A673 (cell line): ENCODE results near the gene EIF3K. TPM values are rescaled to one million over a fixed set of nuclear protein-coding genes. Genes with fewer than 3 reads are reported as not detected.

Experiments used
- BruUV-seq: library from RNA; stranded (reverse); fragments of 400-500 nt; replicated peaks from 2 replicates; lab custom pipeline; 2021; lab: Mats Ljungman, UMichigan
- CTCF ChIA-PET: fragments of 300-600 bp; sonication (Branson Sonifier 250); formaldehyde crosslinking; loops from one replicate; lab custom pipeline; 2022; ENCODE audit warnings: antibody characterized with exemption; lab: Charles Lee
- POLR2A ChIA-PET: fragments of 300-600 bp; sonication (Branson Sonifier 250); formaldehyde crosslinking; loops from one replicate; lab custom pipeline; 2022; ENCODE audit warnings: antibody characterized with exemption; ENCODE audit not compliant: low non-redundant PET; lab: Charles Lee
- DNase-seq: peaks from one replicate; pipeline ENCODE4 v3.0.0-alpha.2; 2015; ENCODE audit warnings: low spot score
- H3K27ac ChIP-seq: fragments of 200-600 bp; sonication (generic); 2 replicates; pipeline ENCODE4 v1.5.1; 2016; ENCODE audit warnings: mixed run types, low read depth, mild to moderate bottlenecking, mixed read lengths, antibody characterized with exemption, low read length; ENCODE audit not compliant: poor library complexity, severe bottlenecking
- H3K27me3 ChIP-seq: fragments of 200-600 bp; sonication (generic); replicated peaks from 2 replicates; pipeline ENCODE4 v1.6.1; 2017; ENCODE audit warnings: mixed run types, low read depth, mild to moderate bottlenecking, mixed read lengths, antibody characterized with exemption, low read length; ENCODE audit not compliant: insufficient read depth, poor library complexity
- H3K36me3 ChIP-seq: fragments of 200-600 bp; sonication (generic); 2 replicates; pipeline ENCODE4 v1.6.1; 2016; ENCODE audit warnings: mixed run types, mild to moderate bottlenecking, mixed read lengths, antibody characterized with exemption, low read length; ENCODE audit not compliant: insufficient read depth, poor library complexity, severe bottlenecking
- H3K4me1 ChIP-seq: fragments of 200-600 bp; sonication (generic); 2 replicates; pipeline ENCODE4 v1.6.1; 2017; ENCODE audit warnings: mixed run types, mild to moderate bottlenecking, mixed read lengths, antibody characterized with exemption, low read length; ENCODE audit not compliant: insufficient read depth, poor library complexity, severe bottlenecking
- H3K4me3 ChIP-seq: fragments of 200-600 bp; sonication (generic); 2 replicates; pipeline ENCODE4 v1.5.1; 2016; ENCODE audit warnings: low read depth, mixed run types, mild to moderate bottlenecking, mixed read lengths, low read length; ENCODE audit not compliant: poor library complexity, severe bottlenecking
- H3K9me3 ChIP-seq: fragments of 200-600 bp; sonication (generic); 2 replicates; pipeline ENCODE4 v1.6.1; 2016; ENCODE audit warnings: mixed run types, low read depth, mild to moderate bottlenecking, mixed read lengths, antibody characterized with exemption, low read length; ENCODE audit not compliant: poor library complexity, severe bottlenecking
- EZH2 ChIP-seq: fragments of 200-600 bp; sonication (generic); IDR thresholded peaks from 2 replicates; pipeline ENCODE4 v1.6.1; 2017; ENCODE audit warnings: borderline replicate concordance, low read depth, mild to moderate bottlenecking, mixed read lengths, antibody characterized with exemption, low read length; ENCODE audit not compliant: poor library complexity, severe bottlenecking
- intact Hi-C: fragments of 100-400 bp; cut with micrococcal nuclease; formaldehyde crosslinking; loops from one replicate; pipeline ENCODE4 v1.10.0; 2022; ENCODE audit not compliant: unreplicated experiment
- total RNA-seq: library from RNA; stranded (reverse); gene quantifications from 2 replicates; pipeline ENCODE4 v1.2.3, GENCODE V29; 2021
- TF ChIP-seq, protein P1 (sequence below): fragments of 300-800, 200-600 bp; sonication (generic); conservative IDR thresholded peaks from 2 replicates; pipeline ENCODE4 v1.5.1; 2017; ENCODE audit warnings: low read depth, mild to moderate bottlenecking, antibody characterized with exemption, low read length, moderate library complexity, mixed read lengths

Gene EIF3K
- total RNA-seq, 1 experiment from 2014 or later: 316 TPM

DNA sequence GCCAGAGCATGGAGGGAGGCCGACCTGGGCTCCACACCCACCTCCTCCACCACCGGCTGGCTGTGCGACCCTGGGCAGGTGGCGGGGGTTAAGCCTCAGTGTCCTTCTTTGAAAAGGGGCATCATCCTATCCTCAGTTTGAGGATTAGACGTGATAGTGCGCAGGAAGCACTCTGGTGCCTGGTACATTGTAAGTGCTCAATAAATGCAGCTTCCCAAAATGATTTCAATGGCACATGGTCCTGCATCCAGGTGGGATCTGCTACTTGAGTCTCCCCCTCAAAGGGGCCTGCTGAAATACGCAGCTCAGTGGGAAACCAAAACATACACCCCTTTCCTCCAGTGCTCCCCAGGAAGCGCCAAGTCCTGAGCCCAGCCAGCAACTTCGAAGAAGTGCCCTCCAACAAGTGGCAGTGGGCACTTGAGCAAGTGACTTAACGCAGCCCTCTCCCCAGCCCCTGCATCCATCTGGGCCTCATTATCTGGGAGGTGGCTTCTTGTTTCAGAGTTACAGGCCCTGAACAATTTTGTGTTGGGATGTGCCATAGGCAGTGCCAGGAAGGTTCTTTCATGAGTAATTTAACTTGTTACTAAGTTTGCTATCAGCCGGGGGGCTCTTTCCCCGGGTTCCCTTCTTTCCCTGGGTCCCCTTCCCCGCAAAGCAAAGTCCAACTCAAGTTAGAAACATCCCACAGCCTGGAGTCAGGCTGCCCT, 46.4 kb downstream of the EIF3K start:
- intact Hi-C loops: no loop called here
- Histone ChIP-seq H3K27me3 (no peaks in the 10 kb centered on the region), H3K36me3 (no peaks in the 10 kb centered on the region), H3K4me1 (peaks cover 74% of the 10 kb centered on the region), H3K9me3 (no peaks in the 10 kb centered on the region), H3K4me3 (no peak overlapping the region), H3K27ac (peak overlapping the region; percentile 88)
- CTCF ChIA-PET: no interaction called here
- no TSS peak for BruUV-seq
- no peak for TF ChIP-seq EZH2
- TF ChIP-seq, protein P1, sequence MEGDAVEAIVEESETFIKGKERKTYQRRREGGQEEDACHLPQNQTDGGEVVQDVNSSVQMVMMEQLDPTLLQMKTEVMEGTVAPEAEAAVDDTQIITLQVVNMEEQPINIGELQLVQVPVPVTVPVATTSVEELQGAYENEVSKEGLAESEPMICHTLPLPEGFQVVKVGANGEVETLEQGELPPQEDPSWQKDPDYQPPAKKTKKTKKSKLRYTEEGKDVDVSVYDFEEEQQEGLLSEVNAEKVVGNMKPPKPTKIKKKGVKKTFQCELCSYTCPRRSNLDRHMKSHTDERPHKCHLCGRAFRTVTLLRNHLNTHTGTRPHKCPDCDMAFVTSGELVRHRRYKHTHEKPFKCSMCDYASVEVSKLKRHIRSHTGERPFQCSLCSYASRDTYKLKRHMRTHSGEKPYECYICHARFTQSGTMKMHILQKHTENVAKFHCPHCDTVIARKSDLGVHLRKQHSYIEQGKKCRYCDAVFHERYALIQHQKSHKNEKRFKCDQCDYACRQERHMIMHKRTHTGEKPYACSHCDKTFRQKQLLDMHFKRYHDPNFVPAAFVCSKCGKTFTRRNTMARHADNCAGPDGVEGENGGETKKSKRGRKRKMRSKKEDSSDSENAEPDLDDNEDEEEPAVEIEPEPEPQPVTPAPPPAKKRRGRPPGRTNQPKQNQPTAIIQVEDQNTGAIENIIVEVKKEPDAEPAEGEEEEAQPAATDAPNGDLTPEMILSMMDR: no peak
- POLR2A ChIA-PET: no interaction called here
- no peak for DNase-seq

DNA sequence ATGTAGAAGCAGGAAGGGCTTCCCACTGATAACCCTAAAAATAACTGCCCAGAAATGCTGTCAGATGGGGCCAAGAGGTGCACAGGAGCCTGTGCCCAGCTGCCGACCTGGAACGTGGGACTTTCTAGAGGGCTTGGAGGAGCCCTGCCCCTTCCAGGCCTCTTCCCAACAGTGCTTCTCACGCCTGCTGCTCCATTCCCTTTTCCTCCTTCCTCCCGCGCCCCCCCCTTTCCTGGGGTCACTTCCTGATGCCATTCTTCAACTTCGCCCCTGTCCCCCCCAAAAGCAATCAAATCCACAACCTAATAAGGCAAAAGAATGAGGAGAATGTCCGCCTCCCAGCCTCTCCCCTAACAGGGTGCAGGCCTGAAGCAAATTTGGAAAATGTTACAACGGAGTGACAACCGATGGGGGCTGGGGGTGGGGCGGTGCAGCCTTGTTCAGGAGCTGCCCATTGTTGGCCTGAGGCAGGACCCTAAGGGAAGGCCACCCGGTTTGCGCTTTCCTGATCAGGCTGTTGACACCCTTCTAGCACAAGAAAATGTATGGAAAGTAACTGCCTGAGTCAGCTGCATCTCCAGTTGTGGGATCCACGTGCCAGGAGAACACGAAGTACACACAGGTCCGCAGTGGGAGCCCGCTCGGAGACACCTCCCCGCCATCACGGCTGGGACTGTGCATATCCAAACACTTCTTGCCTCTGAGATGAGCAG, 47.1 kb downstream of the EIF3K start:
- no peak overlapping the region for H3K4me3 ChIP-seq
- intact Hi-C loops: no loop called here
- H3K36me3 ChIP-seq: no peaks in the 10 kb centered on the region
- TF ChIP-seq, protein P1: no peak
- no peak for TF ChIP-seq EZH2
- CTCF ChIA-PET: no interaction called here
- H3K4me1 ChIP-seq: peaks cover 74% of the 10 kb centered on the region
- no peaks in the 10 kb centered on the region for H3K27me3 ChIP-seq
- H3K27ac ChIP-seq: peak overlapping the region; percentile 88
- peak; percentile 40 for DNase-seq
- BruUV-seq: no TSS peak
- H3K9me3 ChIP-seq: no peaks in the 10 kb centered on the region
- POLR2A ChIA-PET: no interaction called here

DNA sequence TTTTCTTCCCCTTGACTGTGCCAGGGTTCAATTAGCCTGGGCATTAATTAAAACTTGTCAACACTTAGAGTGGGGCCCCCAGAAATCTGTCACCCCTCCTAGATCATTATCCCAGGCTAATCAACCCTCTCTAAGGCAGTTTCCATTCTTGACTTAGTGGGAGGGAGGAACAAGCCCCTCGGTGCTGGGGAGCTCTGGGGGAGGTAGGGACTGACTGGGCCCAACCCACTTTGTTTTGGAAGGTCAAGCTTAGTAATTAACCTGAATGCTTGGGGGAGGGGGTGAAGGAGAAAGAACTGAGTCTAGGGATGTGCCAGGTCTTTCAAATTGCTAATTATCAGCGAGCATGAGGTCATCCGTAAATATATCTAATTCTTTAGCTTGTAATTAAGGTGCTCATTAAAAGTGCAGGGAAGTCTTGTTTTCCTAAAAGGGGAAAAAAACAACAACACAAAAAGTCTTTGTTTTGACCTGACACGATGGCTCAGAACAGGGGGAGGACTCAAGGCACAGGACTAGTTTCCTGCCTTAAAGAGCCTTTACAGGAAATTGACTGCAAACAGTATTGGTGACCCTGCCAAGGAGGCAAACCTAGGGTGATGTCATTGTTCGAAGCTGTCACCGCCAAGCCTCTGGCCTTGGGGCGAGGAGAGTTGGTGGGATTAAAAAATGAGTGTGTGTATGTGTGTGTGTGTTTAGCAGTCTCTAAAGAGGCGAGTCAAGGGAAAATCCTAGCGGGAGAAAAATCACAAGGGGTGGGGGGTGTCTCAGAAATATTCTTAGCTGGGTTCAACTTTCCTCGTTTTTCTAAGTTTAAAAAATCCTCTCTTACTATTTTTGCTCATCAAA, 47.9 kb downstream of the EIF3K start:
- H3K4me1 ChIP-seq: peaks cover 73% of the 10 kb centered on the region
- H3K27me3 ChIP-seq: no peaks in the 10 kb centered on the region
- BruUV-seq: no TSS peak
- peak overlapping the region; percentile 88 for H3K27ac ChIP-seq
- ChIA-PET CTCF (no interaction called here), POLR2A (no interaction called here)
- TF ChIP-seq, protein P1: no peak
- no peak for TF ChIP-seq EZH2
- DNase-seq: peak; percentile 87
- no peaks in the 10 kb centered on the region for H3K36me3 ChIP-seq
- intact Hi-C loops: no loop called here
- no peaks in the 10 kb centered on the region for H3K9me3 ChIP-seq
- no peak overlapping the region for H3K4me3 ChIP-seq
